Hematopoietic multipotent progenitor cell treated with erythropoietin and hydrocortisone succinate and interleukin-3 and kit ligand, for 17 days (in vitro differentiated cells): Measurements from ENCODE around the gene PITPNC1.

Experiments used
- DNase-seq: peaks from one replicate; pipeline ENCODE4 v3.0.0-alpha.2; 2015; ENCODE audit warnings: low spot score

The PITPNC1 gene

DNA sequence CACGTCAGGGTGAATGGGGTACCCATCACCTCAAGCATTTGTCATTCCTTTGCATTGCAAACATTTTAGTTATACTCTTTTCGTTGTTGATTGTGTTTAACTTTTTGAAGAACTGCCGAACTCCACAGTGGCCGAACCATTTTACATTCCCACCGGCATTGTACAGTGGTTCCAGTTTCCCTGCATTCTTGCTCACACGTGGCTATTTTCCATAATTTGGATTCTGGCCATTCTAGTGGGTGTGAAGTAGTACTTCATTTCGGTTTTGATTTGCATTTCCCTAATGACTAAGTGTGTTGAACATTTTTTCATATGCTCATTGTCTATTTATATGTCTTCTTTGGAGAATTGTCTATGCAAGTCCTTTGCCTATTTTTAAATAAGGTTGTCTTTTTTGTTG lies 353.6 kb downstream of the PITPNC1 start:
- DNase-seq: no peak

DNA sequence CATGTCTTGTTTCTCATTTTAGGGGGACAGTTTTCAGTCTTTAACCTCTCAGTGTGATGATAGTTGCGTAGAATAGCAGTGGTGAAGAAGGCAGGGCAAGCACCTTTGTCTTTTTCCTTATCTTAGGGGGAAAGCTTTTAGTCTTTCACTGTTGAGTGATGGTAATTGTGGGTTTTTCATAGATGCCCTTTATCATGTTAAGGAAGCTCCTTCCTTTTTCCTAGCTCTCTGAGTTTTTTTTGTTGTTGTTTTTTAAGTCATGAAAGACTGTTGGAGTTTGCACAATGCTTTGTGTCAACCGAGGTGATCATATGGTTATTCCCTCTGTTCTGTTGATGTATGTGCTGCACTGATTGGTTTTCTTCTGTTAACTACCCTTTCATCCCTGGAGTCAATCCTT lies 356.4 kb downstream of the PITPNC1 start:
- DNase-seq: no peak

DNA sequence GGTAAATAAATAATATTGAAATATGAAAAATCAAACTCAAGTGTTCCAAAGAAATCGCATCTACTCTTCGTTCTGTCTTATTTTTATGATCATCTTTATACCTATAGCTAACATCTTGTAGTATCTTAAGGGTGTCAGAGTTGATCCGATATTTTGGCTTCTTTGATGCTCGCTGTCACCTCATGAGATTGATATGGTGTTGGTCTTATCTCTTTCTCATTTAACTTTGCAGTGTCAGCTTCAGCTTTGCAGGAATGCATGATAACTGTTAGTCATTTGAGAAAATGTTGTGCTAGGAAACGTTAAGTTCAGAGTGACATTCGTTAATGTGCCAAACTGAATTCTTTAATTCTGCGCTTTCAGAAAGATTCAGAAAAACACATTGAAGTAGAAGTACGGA lies 360.1 kb downstream of the PITPNC1 start:
- no peak for DNase-seq

- no peak for DNase-seq
Measured at GRCh38 chr17:67742025-67742424, 364.9 kb downstream of the PITPNC1 start.
